D721Med (cell line): ENCODE results near the gene DNAJC7.
"Not testable (repeated sequence)": the region's sequence is repeated elsewhere in the genome, so short reads cannot be mapped to it uniquely, and the experiment has no call there.

ENCODE experiments used
- DNase-seq: peaks from one replicate; pipeline ENCODE4 v3.0.0; 2011; ENCODE audit warnings: low spot score; ENCODE audit not compliant: insufficient read length
- FAIRE-seq: peaks from 2 replicates; lab custom pipeline; 2011; peaks lifted over from hg19 to GRCh38; lab: Jason Lieb, UNC
- CTCF ChIP-seq: IDR thresholded peaks from 2 replicates; pipeline ENCODE4 v1.5.1; 2012; ENCODE audit warnings: mild to moderate bottlenecking, control low read depth; ENCODE audit not compliant: insufficient read depth; ENCODE audit errors: missing control alignments

DNAJC7 gene

GRCh38 chr17:42027961-42028790 is 10.9 kb upstream of the DNAJC7 start:
- FAIRE-seq (no peak), DNase-seq (no peak)
- TF ChIP-seq CTCF, result peak; percentile 29

GRCh38 chr17:42027590-42027889 is 10.3 kb upstream of the DNAJC7 start:
- no peak for FAIRE-seq
- no peak for TF ChIP-seq CTCF
- no peak for DNase-seq

GRCh38 chr17:42026857-42027589 is 9.8 kb upstream of the DNAJC7 start:
- no peak for DNase-seq
- FAIRE-seq, result no peak
- TF ChIP-seq CTCF, result no peak

GRCh38 chr17:42025936-42026335 is 8.7 kb upstream of the DNAJC7 start:
- no peak for DNase-seq
- FAIRE-seq, result no peak
- no peak for TF ChIP-seq CTCF

- no peak for FAIRE-seq
These were observed 7.9 kb upstream of the DNAJC7 start for GRCh38 chr17:42025191-42025579.

GRCh38 chr17:42023524-42024349 is 6.5 kb upstream of the DNAJC7 start:
- DNase-seq, result no peak
- no peak for TF ChIP-seq CTCF
- FAIRE-seq, result no peak

More at GRCh38 chr17:42025191-42025579, 7.9 kb upstream of the DNAJC7 start:
- DNase-seq, result no peak
- TF ChIP-seq CTCF, result no peak

GRCh38 chr17:42020845-42021244 is 3.6 kb upstream of the DNAJC7 start:
- not testable (repeated sequence) for DNase-seq, FAIRE-seq
